Stimulated activated CD8-positive, alpha-beta memory T cell treated with anti-CD3 and anti-CD28 coated beads, Interleukin-7, amount 100 ng/mL, for 4 hours (primary cell): ENCODE measurements around the gene SYT1.

Experiments
- DNase-seq, 2 donors: peaks; one replicate each; pipeline ENCODE4 v3.0.0-alpha.2; 2020; ENCODE audit warnings: low read depth in 2 of 2

SYT1 gene

DNA sequence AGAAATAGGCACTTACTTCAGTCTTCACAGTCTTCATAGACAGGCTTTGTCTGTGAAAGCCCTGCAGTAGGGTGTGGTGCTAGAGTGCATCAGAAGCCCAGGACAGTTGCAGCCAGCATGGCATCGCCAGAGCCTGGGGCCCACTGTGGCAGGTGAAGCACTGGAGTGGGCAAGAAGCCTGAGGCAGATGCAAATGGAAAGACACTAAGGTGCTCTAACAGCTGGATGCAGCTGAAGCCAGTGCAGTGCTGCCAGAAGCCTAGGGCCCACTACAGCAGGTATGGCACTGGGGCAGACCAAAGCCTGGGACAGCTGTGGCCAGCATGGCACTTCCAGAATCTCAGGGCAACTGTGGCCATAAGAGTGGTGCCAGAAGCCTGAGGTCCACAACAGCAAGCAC is 358.6 kb downstream of the SYT1 start:
- DNase-seq: no peak

DNA sequence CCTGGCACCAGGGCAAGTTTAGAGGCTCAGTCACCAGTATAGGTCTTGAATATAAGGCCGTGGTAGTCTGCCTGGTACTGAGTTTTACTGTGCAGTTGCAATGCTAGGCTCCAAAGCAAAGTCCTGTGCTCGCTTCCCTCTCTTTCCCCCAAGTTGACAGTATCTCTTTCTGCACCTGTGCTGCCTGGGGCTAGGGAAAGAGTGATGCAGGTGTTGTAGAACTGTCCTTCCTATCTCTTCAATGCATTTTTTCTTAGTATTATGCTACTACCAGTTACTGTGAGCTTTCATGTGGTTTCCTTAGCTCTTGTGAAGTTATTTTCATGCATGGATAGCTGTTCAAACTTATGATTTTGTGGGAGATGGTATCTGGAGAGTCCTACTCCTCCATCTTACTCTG is 359.2 kb downstream of the SYT1 start:
- no peak for DNase-seq

DNA sequence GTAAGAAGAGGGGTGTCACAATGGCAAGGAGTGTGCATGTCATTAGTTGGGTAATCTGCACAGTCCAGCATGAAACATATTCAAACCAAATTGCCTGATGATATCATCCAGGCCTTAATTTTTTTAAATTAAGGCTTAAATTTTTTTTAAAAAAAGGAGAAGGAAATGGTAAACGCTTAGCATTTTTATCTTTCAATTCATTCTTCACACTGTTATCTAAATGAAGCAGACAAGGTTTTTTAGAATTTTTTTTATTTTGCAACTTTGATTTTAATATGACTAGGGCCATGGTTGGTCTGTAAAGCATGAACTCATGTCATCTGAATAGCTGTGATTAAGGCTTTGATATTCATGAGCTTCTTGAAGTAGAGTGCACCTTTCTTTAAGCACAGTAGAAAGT is 362.5 kb downstream of the SYT1 start:
- no peak for DNase-seq

DNA sequence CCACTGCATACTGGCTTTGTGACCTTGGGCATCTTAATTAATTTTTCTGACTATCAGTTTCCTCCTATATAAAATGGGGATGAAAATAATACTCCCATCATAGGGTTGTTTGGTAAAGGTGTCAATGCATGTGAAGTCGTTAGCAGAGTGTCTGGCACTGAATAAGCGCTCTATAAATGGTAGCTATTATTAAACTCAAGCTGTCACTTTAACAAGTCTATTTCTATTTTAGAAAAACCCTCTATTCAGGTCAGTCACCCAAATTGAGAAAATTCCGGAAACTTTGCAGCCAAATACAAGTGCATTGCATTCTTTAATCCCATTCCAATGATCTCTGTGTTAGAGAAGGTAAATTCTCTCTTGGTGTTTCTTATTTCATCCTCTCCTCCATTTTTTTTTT is 363.1 kb downstream of the SYT1 start:
- DNase-seq: no peak

DNA sequence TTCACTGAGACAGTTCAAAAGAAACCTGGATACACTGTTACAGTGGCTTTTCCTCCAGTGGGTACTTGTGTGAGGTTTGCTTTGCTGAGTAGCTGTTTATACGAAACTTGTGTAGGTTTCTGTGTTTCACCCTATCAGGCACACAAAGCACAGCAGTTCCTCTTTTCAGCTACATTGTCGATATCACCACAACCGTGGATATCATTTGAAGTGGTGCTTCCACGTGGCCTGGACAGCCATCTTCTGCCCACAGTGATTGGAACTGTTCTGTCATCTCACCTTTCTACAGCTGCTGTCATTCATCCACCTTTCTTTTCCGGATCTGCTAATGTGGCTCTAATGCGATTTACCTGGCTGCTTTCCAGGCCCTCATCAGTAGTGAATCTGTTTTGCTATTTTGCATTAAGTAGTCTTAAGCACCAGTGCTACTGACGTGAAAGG is 368.8 kb downstream of the SYT1 start:
- DNase-seq: no peak

DNA sequence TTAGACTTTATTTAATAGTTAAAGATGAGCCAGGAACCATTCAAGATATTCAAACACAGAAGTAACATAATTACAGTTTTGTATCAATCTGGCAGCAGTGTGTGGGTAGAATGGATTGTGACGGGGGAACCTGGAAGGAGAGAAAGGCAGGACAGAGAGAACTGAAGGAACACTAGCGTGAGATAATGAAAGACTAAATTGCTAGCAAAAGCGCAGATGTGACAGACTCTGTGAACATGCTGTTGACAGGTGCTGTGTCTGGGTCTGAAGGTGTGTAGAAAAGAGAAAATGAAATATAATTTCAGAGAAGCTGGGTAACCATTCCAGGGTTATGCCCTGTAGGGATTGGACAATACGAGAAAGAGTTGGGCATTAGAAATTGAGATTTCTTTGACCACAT is 372.3 kb downstream of the SYT1 start:
- no peak for DNase-seq

DNA sequence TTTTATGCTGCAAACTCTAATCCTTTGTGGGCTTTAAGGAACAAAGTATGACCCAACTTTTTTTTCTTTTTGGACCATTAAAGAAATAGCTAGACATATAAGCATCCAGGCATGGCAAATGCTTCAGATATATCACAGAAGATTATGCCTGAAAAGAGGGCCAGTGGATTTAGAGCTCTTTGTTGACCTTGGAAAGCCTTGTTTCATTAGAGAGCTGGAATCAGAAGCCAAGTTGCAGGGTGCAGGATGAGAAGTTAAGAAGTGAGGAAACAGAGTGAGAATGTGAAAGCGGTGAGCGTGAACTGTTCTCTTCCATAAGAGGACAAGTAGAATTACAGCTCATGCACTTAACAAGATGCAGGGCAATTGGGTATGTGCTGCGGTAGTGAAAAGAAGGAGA is 373.7 kb downstream of the SYT1 start:
- no peak for DNase-seq

DNA sequence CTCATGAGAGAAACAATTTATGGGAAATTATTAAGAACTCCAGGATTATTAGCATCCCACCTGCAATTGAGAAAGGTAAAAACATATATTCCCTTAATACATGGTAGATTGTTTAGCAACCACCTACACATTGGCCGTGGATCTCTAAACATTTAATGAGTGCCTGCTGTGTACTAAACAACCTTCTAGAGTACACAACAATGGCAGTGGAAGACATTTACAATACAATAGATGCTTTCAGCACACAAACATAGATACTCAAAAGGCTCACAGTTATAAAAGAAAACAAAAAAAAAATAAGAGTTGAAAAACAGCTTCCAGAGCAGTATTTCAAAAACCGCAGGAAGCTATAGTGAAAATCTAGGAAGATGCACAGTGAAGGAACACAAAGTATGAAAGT is 382.9 kb downstream of the SYT1 start:
- DNase-seq: no peak

DNA sequence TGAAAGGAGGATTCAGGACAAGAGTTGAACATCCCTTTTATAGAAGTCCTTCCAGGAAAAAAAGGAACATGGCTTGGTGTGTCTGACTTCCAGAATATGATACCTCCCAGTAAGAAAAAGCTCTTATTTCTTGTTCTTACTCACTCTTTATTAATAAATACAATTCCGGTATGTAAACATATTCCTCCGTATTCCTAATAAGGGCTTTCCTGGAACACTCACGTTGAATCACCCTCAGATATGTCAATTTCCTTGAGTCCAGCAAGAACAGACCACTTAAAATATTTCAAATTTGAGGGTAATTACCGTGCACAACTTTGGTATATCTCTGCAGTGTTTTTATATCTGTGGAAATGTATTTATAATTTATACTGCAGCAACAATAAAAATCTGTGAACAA is 385.6 kb downstream of the SYT1 start:
- no peak for DNase-seq

DNA sequence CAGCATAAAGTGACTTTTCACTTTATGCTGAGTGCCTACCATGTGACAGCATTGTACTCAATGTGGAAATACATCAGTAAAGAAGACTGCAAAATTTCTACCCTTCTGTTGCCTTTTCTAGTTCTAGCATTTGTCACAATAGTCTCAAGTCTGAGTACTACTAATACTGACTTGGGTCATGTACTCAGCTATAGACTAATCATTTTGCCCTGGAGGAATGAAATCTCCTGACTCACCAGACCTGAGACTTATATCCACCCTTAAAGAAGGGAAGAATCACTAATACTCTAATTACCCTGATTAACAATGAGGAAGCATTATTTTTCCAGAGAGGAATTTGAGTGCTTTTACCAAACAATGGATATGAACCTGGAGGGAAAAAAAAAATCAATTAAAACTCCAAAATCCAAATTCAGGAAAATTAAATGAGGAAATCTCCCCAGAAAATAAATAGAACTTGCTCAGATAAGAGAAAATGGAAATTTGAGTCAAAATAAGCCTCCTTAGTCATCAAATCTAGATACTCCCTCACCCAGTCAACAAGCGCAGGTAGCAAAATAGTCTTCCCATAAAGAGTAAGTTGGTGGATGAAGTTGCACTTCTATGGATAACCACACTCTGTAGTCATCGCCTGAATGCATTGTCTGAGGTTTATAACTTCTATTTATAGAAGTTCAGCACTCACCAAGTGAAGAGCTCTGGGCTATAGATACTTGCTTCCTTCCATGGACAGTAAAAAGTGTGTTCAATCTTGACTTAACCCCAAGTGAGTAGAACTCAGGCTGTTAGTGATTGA is 386.6 kb downstream of the SYT1 start:
- no peak for DNase-seq

DNA sequence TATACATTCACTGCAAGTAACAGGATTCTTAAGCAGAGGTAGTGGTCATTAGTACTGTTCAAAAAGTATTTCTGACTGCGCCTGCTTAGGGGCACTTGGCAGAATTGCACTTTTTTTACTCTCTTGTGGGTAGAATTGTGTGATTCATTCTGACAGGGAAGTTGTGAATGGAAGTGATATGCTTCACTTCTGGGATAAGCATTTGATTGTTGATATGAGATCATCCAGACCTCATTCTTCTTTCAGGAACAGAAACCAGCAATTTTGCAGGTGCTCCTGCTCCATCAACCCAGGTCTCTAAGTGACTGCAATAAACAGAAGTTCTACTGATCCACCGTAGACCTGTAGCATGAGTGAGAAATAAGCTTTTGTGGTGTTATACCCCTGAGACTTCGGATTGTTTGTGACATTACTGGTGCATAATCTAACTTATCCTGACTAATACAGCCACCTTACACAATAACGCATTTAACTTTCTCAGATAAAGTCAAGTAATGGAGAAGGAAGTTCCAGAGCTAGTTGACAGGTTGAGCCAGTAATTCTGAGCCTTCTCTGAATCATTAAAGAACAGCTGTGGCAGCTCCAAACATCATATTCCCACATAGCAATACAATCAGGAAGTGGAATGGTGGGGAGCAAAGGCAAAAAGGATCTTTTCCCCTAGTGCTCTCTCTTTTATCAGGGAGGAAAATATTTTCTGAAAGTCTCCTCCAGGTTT is 387.9 kb downstream of the SYT1 start:
- DNase-seq: no peak

DNA sequence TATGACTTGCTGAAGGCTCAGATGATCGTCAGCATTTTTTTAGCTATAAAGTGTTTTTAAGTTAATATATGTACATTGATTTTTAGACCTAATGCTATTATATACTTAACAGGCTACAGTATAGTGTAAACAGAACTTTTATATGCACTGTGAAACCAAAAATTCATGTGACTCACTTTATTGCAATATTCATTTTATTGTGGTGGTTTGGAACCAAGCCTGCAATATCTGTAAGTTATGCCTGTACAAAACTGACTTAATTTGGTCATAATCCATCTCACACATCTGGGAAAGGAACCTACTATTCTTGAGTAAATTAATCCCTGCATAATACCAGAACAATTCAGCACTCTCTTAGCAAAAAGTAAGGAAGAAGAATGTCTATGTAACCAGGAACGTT is 390.7 kb downstream of the SYT1 start:
- DNase-seq: no peak

DNA sequence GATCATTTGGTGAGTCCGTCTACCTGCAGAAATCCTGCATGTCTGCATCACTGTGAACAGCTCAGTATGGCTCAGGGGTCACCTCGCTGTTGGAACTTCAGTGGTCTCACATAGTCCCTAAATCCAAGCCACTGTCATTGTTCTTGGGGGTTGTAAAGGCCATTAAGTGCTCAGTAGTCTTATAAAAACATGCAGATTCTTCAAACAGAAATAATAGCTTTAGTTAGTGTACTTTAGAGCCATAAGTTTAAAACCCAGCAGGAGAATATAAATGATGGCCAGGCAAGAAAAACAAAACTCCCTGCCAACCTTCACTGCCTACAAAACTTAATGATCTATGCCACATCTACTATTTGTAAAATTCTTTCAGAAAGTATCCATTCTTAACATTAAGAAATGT is 396.3 kb downstream of the SYT1 start:
- no peak for DNase-seq

DNA sequence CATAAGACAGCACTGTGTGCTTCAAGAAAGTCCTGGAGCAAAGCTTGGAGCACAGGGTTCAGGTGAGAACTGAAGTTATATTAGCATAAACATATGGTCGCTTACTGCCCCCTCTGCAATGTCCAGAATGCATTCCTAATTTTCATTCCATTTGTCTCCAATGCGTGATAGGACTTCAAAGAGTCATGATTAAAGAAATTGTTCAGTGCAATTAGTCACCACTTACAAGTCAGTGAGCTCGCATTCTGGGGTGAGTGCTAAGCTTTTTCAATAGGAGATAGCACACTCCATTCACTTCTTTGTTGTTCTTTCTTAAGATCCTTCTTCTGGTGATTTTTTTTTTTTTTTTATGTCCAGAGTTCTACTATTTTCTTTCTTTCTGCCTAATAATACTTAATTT is 398.4 kb downstream of the SYT1 start:
- no peak for DNase-seq

DNA sequence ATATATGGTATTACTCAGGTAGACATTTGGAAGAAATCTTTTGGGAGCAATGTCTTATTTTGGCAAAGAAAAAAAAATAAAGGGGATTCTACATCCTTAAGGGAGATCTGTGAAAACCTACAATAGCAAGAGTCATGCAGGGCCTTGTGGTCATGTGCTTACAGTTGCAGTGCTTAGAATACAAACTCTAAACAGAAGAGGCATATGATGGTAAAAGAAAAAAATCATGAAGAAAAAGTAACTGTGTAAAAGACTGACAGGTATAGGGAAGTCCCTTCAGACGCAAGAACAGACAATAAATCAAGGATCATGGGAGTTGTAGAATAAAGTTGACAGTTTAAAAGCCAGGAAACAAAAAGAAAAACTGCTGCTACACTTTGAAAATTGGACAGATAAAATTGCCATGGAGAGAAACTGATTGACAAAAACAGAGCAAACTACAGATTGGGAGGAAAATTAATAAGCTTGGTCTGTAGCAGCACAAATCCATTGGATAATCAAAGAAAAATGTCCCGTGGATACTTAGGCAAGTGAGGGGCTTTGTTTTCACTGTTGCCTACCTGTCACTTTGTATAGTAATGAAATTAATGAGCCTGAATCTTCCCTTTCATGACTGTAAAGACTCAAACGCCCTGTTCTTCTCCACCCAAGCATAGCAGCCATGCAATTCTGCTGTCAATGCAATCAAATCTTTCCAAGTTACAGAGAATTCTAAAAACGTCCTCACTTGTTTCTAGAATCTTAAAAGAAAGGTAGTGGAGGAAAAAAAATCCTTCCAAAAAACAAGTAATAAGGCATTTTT is 402.0 kb downstream of the SYT1 start:
- DNase-seq: no peak

DNA sequence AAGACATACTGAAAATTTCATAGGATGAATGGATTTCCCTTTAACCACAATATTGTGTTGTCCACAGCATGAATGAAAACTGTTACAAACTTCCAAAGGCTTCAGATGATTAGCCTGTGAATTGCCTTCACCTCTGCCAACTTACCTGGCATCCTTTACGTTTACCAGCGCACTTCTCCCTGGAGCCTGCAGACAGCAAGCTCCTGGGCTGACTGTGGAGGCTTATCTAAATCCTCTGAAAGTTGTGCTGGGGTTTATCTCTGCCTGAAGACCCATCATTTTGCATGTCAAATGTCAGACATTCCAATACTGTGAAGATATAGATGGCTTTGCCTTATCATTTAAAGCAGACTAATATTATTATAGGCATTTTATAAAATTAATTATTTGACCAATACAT is 403.0 kb downstream of the SYT1 start:
- no peak for DNase-seq

DNA sequence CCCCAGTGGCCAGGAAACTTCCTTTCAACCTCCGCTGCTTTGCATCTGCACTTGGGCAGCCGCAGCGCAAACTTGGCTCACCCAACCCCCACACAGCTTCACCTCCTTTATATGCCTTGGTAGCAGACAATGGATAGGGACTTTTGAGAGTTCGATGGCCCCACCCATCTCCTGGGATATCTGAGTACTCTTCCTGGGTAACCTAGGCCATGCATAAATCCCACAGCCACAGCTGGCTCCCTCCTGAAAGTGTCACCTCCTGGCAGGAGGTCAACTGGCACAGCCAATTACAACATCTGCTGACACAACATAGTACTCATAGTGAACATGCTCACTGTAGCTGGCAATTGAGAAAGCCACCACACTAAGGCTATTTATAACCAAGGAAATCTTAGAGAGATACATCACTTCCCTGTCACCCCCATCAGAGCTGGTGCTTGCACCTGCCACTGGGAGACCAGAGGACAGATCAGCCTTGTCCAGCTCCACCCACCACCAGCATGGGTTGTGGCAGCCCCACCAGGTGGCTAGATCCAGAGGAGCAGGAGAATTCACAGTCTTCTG is 410.0 kb downstream of the SYT1 start:
- DNase-seq: no peak

DNA sequence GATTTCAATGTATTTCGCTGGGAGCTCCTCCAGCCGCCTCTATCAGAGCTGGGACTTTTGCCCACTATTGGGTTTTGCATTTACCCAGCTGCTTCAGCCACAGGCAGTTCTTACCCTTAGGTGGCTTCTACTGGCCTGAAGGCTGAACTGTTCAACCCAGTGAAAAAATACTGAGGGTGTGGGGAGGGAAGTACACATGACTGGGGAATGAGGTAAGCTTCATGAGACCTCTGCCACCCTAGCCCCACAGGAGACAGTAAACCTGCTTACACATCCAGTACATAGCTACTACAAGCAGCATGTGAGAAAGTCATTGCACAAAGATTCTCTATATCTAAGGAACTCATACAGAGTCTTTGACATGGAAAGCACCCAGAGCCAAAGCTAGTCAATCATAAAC is 411.1 kb downstream of the SYT1 start:
- no peak for DNase-seq

DNA sequence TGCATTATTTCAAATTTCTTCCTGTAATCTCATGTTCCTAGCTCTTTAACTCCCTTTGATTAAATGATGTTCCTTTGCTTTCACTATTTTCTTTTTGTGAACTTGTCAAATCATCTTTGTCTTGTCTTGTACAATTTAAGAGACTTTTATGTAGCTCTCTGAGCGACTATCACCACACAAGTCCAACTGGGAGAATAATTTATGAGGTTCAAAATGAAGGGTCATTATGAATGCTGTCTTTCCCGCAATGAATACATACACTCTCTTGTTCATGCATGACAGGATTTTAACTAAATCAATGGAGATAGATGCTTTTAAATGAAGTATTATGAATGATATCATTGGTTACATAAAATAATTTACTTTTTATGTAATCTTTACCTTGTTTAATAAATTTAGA is 418.8 kb downstream of the SYT1 start:
- no peak for DNase-seq

DNA sequence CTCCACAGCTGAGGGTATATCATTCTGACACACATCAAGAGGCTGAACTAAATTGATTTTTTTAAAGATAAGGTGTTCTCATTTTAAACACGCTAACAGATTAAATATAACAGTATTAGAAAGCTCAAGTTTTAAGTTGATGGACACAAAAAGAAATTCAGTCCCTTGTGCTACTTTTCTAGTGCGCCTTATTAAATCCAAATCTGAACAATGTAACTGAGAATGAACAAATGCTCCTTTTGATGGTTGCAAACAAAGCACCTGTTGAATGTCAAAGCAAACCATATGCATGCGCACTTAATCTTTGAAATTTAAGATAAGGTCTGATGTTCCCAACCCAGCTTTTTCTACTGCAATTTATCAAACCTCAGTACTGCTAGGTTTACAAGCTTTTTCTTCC is 424.3 kb downstream of the SYT1 start:
- no peak for DNase-seq

DNA sequence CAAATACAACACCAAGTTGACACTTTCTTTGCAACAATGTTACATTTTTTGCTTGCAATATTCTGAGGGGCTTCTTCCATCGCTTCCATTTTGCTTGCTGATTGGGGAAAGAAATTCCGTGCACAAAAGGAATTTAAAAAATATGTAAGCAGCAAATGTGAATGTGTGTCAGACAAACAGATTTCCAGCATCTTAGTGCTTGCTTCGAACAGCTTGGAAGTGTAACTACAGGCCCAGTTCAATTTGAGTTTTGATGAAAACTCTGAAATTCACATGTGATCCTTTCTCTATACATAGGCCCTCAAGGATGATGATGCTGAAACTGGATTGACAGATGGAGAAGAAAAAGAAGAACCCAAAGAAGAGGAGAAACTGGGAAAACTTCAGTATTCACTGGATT is 427.1 kb downstream of the SYT1 start:
- DNase-seq: no peak

DNA sequence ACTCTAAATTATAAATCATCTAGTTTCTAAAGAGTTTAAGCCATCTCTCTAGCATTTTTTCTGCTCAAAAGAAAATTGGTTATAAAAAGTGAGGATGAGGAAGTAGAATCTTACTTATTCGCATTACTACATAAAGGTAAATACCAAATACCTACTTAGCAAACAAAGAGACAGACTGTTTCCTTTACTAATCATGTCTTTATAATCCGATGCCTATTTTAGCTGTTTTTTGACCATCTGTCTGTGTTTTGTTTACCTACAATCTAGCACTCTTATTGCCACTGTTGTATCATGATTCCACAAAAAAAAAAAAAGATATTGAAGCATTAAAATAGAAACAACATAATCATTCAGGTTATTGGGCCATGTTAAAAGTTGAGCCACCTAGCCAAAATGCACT is 430.0 kb downstream of the SYT1 start:
- DNase-seq: no peak
